CD4-positive, alpha-beta T cell (primary cell): Measurements from ENCODE around the gene CFAP20DC. TPM values are rescaled to one million over a fixed set of nuclear protein-coding genes. Genes with fewer than 3 reads are reported as not detected.
"Not testable (repeated sequence)": the region's sequence is repeated elsewhere in the genome, so short reads cannot be mapped to it uniquely, and the experiment has no call there.

Source experiments
- ATAC-seq: fragments of 200-7000 bp; cut with Tn5 transposase; one replicate; pipeline ENCODE4 v1.10.0; 2022; ENCODE audit warnings: mild to moderate bottlenecking; ENCODE audit not compliant: poor library complexity
- CTCF ChIA-PET: fragments of 350-600 bp; sonication (Branson Sonifier 250); formaldehyde crosslinking; loops from one replicate; lab custom pipeline; 2021; ENCODE audit warnings: antibody characterized with exemption, inconsistent platforms; lab: Charles Lee
- POLR2A ChIA-PET: fragments of 350-600 bp; sonication (Branson Sonifier 250); formaldehyde crosslinking; loops from one replicate; lab custom pipeline; 2021; ENCODE audit warnings: antibody characterized with exemption, inconsistent platforms; lab: Charles Lee
- DNase-seq, 14 experiments: peaks; one replicate each; pipeline ENCODE4 v3.0.0-alpha.2; 2013 to 2020; ENCODE audit warnings: mixed read lengths in 2 of 14
- H3K27ac ChIP-seq, 2 donors: one replicate each; pipeline versions ENCODE4 v1.5.1 to v1.7.0; 2013; ENCODE audit warnings: low read length in 2 of 2, low read depth in 1 of 2, mild to moderate bottlenecking in 1 of 2
- H3K27me3 ChIP-seq, 2 experiments: 1 replicate in 1 of 2; 2 replicates in 1 of 2; pipeline versions ENCODE4 v1.6.1 to v1.7.0; 2013; ENCODE audit warnings: low read length in 2 of 2, control low read depth in 1 of 2, mild to moderate bottlenecking in 1 of 2, moderate library complexity in 1 of 2; ENCODE audit not compliant: insufficient read depth in 2 of 2, control insufficient read depth in 1 of 2
- H3K36me3 ChIP-seq: one replicate; pipeline ENCODE4 v1.6.1; 2013; ENCODE audit warnings: low read length, control low read depth; ENCODE audit not compliant: insufficient read depth
- H3K4me1 ChIP-seq: one replicate; pipeline ENCODE4 v1.6.1; 2013; ENCODE audit warnings: low read length, control low read depth; ENCODE audit not compliant: insufficient read depth
- H3K4me3 ChIP-seq: one replicate; pipeline ENCODE4 v1.5.1; 2013; ENCODE audit warnings: mild to moderate bottlenecking, low read length, moderate library complexity
- H3K9me3 ChIP-seq, 2 experiments: 1 replicate in 1 of 2; 2 replicates in 1 of 2; pipeline versions ENCODE4 v1.6.1 to v1.7.0; 2013; ENCODE audit warnings: low read length in 2 of 2, mild to moderate bottlenecking in 2 of 2, control low read depth in 1 of 2, moderate library complexity in 1 of 2; ENCODE audit not compliant: control insufficient read depth in 1 of 2, insufficient read depth in 1 of 2
- H3K27ac Mint-ChIP-seq: one replicate; pipeline ENCODE4 v1.8.0; 2020; ENCODE audit warnings: mixed read lengths
- H3K27me3 Mint-ChIP-seq: one replicate; pipeline ENCODE4 v1.8.0; 2021; ENCODE audit warnings: mixed read lengths
- H3K36me3 Mint-ChIP-seq: one replicate; pipeline ENCODE4 v1.8.0; 2021; ENCODE audit warnings: low read depth, mixed read lengths
- H3K4me1 Mint-ChIP-seq: one replicate; pipeline ENCODE4 v1.8.0; 2021; ENCODE audit warnings: low read depth, mixed read lengths
- H3K4me3 Mint-ChIP-seq: one replicate; pipeline ENCODE4 v1.8.0; 2020; ENCODE audit warnings: mild to moderate bottlenecking, mixed read lengths
- H3K9me3 Mint-ChIP-seq: one replicate; pipeline ENCODE4 v1.8.0; 2020; ENCODE audit warnings: mixed read lengths
- intact Hi-C, 2 experiments: fragments of 100-400 bp; cut with DNase I in 1 of 2; cut with micrococcal nuclease in 1 of 2; formaldehyde crosslinking; loops; one replicate each; pipeline versions ENCODE4 v1.15.1 to v1.9.0; 2023 to 2025; cut with DNase I, micrococcal nuclease
- total RNA-seq, 174 experiments: library from RNA in 2 of 174; stranded (reverse) in 2 of 174; gene quantifications; one replicate each; pipeline ENCODE4 v1.2.3 and lab custom pipeline; 2021 to 2026
- TF ChIP-seq, protein P1 (sequence below): fragments of 200-600 bp; IDR thresholded peaks from one replicate; pipeline ENCODE4 v1.8.0; 2022; ENCODE audit warnings: antibody characterized with exemption, mild to moderate bottlenecking

The CFAP20DC gene
- total RNA-seq, 2 experiments from 2014 or later: 0.11 to 0.20 TPM

DNA sequence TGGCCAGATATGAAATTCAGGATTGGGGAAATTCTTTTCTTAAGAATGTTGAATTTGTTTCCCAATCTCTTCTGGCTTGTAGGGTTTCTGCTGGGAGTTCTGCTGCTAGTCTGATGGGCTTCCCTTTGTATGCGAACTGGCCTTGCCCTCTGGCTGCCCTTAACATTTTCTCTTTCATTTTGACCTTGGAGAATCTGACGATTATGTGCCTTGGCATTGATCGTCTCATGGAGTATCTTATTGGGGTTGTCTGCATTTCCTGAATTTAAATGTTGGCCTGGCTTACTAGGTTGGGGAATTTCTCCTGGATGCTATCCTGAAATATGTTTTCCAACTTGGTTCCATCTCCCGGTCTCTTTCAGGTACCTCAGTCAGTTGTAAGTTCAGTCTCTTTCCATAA is 152.2 kb downstream of the CFAP20DC start:
- H3K9me3 Mint-ChIP-seq: peaks cover 4% of the 10 kb centered on the region
- H3K4me1 Mint-ChIP-seq: peaks cover 10% of the 10 kb centered on the region
- H3K9me3 ChIP-seq: peaks cover 0 to 7% of the 10 kb centered on the region in 2 experiments
- H3K27ac Mint-ChIP-seq: no peak overlapping the region
- ChIA-PET POLR2A (no interaction called here), CTCF (no interaction called here)
- no peak for DNase-seq
- H3K4me3 Mint-ChIP-seq: no peak overlapping the region
- no peak overlapping the region for H3K4me3 ChIP-seq
- H3K27me3 ChIP-seq: no peaks in the 10 kb centered on the region
- no peaks in the 10 kb centered on the region for H3K36me3 ChIP-seq
- no peak overlapping the region for H3K27ac ChIP-seq
- no peak for ATAC-seq
- no peaks in the 10 kb centered on the region for H3K36me3 Mint-ChIP-seq
- intact Hi-C loops: no loop called here
- no peaks in the 10 kb centered on the region for H3K27me3 Mint-ChIP-seq
- peaks cover 9% of the 10 kb centered on the region for H3K4me1 ChIP-seq
- TF ChIP-seq, protein P1, sequence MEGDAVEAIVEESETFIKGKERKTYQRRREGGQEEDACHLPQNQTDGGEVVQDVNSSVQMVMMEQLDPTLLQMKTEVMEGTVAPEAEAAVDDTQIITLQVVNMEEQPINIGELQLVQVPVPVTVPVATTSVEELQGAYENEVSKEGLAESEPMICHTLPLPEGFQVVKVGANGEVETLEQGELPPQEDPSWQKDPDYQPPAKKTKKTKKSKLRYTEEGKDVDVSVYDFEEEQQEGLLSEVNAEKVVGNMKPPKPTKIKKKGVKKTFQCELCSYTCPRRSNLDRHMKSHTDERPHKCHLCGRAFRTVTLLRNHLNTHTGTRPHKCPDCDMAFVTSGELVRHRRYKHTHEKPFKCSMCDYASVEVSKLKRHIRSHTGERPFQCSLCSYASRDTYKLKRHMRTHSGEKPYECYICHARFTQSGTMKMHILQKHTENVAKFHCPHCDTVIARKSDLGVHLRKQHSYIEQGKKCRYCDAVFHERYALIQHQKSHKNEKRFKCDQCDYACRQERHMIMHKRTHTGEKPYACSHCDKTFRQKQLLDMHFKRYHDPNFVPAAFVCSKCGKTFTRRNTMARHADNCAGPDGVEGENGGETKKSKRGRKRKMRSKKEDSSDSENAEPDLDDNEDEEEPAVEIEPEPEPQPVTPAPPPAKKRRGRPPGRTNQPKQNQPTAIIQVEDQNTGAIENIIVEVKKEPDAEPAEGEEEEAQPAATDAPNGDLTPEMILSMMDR: no peak

DNA sequence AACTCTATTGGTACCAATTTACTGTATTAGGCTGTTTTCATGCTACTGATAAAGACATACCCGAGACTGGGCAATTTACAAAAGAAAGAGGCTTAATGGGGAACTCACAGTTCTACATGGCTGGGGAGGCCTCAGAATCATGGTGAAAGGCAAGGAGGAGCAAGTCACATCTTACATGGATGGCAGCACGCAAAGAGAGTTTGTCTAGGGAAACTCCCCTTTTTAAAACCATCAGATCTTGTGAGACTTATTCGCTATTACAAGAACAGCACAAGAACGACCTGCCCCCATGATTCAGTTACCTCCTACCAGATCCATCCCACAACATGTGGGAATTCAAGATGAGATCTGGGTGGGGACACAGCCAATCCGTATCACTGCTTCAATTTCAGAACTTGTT is 154.1 kb downstream of the CFAP20DC start:
- H3K27me3 ChIP-seq, H3K36me3 ChIP-seq, ATAC-seq, H3K36me3 Mint-ChIP-seq, H3K9me3 ChIP-seq, H3K4me1 ChIP-seq, H3K27ac ChIP-seq, CTCF ChIA-PET, POLR2A ChIA-PET, DNase-seq, intact Hi-C loops, H3K9me3 Mint-ChIP-seq, H3K27ac Mint-ChIP-seq, H3K4me3 Mint-ChIP-seq, H3K4me3 ChIP-seq, H3K27me3 Mint-ChIP-seq: not testable (repeated sequence)
- H3K4me1 Mint-ChIP-seq: peaks cover 10% of the 10 kb centered on the region

DNA sequence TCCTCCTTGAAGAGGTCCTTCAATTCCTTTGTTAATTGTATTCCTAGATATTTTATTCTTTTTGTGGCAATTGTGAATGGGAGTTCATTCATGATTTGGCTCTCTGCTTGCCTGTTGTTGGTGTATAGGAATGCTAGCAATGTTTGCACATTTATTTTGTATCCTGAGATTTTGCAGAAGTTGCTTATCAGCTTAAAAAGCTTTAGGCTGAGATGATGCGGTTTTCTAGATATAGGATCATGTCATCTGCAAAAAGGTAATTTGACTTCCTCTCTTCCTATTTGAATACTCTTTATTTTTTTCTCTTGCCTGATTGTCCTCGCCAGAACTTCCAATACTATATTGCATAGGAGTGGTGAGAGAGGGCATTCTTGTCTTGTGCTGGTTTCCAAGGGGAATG is 157.3 kb downstream of the CFAP20DC start:
- H3K4me1 ChIP-seq, H3K27ac ChIP-seq, intact Hi-C loops, POLR2A ChIA-PET, H3K4me3 ChIP-seq, H3K4me1 Mint-ChIP-seq, DNase-seq, H3K9me3 Mint-ChIP-seq, H3K4me3 Mint-ChIP-seq, H3K36me3 Mint-ChIP-seq, H3K27ac Mint-ChIP-seq, H3K36me3 ChIP-seq, H3K9me3 ChIP-seq, CTCF ChIA-PET, H3K27me3 Mint-ChIP-seq, ATAC-seq, H3K27me3 ChIP-seq: not testable (repeated sequence)

DNA sequence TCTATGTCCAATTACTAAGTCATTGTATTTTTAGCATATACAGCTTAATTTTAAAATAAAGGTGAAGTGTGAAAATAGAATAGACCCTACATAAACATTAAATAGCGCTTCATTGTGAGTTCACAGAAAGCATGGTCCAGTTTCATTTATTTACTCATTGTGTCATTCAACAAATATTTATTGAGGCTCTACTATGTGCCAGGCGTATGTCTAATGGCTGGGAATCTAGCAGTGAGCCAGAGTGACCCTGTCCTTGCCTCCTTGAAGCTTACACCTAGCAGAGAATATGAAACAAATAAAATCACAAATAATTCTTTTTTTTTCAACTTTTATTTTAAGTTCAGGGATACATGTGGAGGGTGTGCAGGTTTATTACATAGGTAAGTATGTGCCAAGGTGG is 161.7 kb downstream of the CFAP20DC start:
- H3K9me3 Mint-ChIP-seq: no peaks in the 10 kb centered on the region
- Histone ChIP-seq H3K27me3 (no peaks in the 10 kb centered on the region), H3K27ac (no peak overlapping the region), H3K4me3 (no peak overlapping the region), H3K36me3 (no peaks in the 10 kb centered on the region), H3K9me3 (no peaks in the 10 kb centered on the region), H3K4me1 (no peaks in the 10 kb centered on the region)
- H3K4me3 Mint-ChIP-seq: no peak overlapping the region
- DNase-seq (no peak), ATAC-seq (no peak)
- ChIA-PET CTCF (no interaction called here), POLR2A (no interaction called here)
- no peaks in the 10 kb centered on the region for H3K4me1 Mint-ChIP-seq
- H3K36me3 Mint-ChIP-seq: no peaks in the 10 kb centered on the region
- peaks cover 4% of the 10 kb centered on the region for H3K27me3 Mint-ChIP-seq
- intact Hi-C loops: no loop called here
- H3K27ac Mint-ChIP-seq: no peak overlapping the region
- TF ChIP-seq, protein P1: no peak
